Right lung (tissue), 5 donors: Measurements from ENCODE around the gene TMEM108. TPM values are rescaled to one million over a fixed set of nuclear protein-coding genes. Genes with fewer than 3 reads are reported as not detected.

Experiments
- DNase-seq, 2 donors: peaks; one replicate each; pipeline ENCODE4 v3.0.0-alpha.2; 2013
- polyA plus RNA-seq, 5 donors: library from polyadenylated mRNA; unstranded; fragments of 120-200 nt; gene quantifications; one replicate each; pipeline versions ENCODE4 v1.2.1 to v1.2.3, GENCODE V29; 2013; ENCODE audit warnings: inconsistent platforms in 1 of 5, low replicate concordance in 1 of 5; ENCODE audit not compliant: insufficient read length in 5 of 5, insufficient read depth in 1 of 5

TMEM108 gene
- polyA plus RNA-seq, 5 donors = 32.9 to 61.8 (median 45.2) TPM

DNA sequence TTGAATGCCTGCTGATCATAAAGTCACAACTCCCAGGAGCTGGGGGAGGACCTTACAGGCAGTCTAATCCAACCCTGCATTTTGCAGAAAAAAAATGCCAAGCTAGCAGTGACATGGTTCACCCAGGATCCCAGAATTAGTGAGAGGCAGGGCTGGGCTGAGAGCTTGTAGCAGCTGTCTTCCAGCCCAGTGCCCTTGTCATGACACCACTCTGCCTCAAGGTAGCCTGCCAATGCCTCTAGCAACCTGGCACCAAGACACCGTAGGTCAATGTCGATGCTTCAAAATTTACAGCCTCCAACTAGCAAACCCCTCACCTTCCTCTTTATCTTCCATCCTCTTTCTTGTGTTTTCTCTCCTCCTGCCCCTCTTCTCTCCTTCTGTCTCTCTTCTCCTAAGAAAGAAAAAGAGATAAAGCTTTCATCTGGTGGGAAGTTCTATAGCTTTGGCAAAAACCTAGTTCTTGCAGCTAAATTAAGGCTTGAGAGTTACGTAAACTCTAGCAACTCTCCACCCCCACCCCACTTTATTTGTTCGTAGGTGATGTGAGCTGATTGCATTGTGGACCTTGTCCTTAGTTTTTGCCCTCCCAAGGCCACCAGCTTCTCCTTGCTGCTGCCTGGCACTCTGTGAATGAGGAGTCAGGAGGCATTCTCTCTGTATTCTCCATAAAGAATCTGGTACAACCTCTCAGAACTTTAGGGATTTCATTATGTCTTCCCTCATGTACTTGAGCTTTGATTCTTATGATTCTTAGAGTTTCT lies 343.3 kb downstream of the TMEM108 start:
- no peak for DNase-seq

DNA sequence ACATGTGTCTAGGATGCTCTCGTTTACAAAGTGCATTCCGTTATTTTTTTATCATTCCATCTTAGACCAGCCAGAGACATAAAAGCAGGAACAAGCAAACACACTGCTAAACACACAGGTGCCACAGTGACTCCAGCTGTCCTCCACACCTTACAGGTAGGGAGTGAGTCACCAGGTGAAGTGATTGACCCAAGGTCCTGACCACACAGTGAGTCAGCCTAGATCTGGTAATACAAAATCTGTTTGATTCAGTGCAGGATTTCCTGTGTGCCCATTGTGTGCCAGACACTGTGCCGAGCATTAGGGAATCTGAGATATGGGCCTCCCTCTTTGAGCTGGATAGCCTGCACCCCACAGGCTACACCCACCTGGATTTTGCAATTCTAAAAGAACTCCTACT lies 345.0 kb downstream of the TMEM108 start:
- DNase-seq = no peak

DNA sequence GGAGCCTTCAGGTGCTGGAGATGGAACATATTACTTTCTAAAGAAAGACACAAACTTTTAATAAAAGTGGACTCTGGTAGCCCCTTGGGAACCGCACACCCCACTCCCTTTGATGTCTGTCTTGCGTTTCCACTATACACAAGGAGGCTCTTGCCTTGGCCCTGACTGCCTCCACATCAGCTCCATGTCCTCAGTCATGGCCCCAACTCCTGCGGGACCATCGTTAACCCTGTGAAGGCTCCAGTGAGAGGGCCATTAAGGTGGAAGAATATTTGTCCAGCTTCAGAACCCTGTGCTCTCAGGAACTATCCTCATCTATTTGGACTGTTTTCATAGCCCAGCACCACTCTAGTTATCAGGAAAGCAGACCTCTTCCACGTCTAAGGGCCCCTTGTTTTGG lies 345.6 kb downstream of the TMEM108 start:
- no peak for DNase-seq

DNA sequence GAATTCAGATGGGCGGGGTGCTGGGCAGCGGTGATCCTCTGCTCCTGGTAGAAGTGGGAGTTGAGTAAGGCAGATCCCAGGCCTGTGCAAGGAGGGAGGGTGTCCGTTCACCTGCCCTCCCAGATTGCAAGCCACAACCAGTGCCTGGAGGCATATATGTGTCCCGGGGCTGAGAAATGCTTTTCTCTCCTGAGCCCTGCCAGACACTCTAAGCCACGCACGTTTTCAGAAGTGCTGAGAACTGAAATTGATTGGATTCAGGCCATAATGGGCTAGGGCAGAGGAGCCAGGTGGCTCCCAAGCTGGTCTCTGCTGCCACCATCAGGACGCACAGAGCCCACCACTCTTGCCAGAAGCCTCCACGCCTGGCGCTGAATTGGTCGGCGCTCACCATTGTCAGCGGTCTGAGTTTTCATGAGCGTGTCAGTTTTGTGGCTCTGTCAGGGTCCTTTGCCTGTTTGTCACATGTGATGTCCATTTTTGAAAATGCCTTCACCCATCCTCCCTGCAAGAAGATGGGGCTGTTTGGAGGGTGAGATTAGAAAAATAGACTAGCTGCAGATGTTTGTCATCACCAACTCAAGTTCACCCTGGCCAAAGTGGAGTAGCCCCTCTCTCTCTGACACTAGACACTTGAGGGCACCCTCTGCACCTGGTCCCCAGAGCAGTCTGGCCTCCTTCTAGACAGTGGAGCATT lies 346.3 kb downstream of the TMEM108 start:
- peak; percentile 75 to 79 for DNase-seq

DNA sequence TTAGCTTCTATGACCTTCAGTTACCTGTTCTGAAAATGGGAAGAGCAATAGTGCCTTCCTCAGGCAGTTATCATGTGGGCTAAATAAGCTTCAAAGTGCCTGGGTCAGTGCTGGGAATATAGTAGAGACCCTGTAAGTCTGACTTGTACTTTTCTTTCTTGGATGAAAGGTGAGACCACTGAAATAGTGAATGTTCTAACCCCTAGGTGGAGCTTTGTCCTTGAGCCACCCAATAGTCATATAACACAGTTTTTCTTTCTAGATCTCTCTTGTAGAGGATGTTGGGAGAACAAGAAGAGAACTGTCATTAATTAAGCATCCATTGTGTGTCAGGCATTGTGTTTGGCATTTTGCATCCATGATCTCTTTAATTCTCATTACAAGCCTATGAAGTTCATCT lies 348.7 kb downstream of the TMEM108 start:
- no peak for DNase-seq

DNA sequence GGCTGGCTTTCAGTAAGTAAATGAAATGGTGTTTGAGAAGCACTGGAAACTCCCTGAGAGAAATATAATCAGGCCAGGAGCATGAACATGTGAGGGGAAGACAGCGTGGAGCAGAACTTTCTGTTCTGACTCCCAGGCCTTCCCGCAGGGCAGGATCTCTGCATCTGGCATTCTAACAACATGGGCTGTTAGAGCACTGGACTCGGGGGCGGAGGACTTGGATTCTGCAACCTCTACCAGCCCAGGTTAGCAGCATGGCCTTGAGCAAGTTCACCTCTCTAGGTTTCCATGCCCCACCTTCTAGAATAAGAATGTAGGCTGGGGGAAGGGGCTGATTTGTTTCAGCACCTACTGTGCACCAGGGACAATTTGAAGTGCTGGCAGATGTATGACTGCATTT lies 349.1 kb downstream of the TMEM108 start:
- DNase-seq = no peak

DNA sequence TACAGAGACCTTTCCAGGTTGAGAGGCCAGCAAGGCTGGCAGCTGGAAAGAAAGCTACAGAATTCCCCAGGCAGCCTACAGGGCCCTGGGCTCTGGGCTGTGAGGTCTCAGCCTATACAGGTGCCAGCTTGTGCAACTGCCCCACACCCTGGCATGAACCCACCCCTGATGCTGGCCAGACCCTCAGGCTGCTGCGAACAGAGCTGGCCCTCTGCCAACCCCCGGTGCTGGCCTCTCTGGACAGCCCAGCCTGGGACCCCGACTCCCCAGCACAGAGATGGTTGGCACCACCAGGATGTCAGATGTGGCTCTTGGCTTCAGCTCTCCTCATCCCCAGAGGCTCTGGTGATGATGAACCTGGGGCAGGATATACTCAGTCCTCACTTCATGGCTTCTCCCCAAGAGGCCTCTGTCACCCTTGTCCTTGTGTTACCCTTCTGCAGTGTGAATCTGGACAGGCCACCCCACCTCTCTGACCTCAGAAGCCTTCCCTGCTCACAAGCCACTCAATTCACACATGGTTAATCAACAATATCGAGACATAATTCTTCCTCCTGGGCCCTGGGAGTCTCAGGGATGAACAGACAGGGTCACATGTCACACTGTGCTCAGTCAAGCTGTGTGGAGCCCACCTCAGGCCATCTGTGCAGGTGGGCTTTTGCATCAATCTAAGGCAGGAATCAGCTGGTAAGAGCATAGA lies 350.7 kb downstream of the TMEM108 start:
- DNase-seq = no peak

DNA sequence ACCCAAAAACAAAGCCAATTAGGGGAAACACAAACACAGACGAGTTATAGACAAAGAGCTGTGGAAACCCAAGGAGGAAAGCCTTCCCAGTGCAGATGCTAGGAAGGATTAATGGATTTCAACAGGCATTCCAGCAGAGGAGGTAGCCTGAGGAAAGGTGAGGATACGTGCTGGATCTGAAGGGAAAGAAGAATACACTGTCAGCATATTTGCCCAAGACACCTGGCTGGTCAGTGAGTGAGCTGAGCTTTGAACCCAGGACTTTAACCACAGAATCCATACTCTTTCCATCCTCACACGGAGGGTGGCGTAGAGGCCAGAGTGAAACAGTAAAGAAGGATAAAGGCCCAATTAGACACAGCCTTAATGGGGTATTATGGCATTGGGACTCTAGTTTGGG lies 352.5 kb downstream of the TMEM108 start:
- DNase-seq = no peak

DNA sequence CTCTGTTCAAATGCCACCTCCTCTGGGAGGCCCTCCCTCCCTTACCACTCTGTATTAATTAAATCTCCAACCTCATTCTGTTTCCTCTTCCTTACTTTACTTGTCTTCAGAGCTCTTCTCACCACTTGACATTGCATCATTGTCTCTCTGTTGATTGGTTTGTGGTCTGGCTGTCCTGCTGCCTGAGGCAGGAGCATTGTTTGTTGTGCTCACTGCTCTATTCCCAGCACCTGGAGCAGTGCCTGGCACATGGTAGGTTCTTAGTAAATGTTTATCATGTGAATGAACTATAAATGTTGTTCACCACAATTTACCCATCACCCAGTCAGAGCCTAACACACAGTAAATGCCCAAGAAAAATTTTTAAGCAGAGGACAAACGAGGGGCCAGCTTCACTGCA lies 355.0 kb downstream of the TMEM108 start:
- DNase-seq = no peak

DNA sequence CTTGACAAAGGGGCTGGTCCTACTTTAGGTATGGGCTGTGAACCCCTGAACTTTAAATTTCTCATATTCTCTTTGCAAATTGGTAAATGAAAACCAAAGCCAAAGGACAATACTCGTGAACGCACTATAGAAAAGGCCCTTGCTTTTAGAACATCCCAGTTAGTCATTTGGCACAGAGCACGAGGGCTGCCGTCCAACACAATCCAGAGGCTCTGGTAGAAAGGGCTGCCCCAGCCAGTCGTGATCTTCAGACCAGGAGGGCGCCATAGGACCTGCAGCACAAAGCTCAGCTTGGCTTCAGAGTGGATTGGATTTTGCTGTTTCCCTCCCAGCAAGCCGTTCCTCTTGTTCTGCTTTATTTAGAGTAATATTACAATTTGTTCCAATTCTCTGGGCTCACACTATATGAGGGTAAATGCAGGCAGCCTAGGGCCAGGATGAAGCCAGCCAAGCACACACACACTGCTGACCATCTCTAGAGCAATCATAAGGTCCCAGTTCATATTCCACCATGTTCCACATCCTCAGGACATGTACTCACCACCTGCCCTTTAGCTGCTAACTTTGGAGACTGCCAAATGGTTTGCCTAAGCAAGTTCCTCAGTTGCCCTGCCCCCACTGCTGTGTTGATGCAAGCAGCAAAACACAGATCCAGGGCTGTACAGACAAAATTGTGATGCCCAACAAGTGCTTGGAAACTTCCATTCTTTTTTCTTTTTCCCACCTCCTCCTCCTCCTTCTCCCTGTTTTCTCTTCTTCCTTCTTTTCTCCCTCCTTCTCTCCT lies 355.7 kb downstream of the TMEM108 start:
- no peak for DNase-seq

DNA sequence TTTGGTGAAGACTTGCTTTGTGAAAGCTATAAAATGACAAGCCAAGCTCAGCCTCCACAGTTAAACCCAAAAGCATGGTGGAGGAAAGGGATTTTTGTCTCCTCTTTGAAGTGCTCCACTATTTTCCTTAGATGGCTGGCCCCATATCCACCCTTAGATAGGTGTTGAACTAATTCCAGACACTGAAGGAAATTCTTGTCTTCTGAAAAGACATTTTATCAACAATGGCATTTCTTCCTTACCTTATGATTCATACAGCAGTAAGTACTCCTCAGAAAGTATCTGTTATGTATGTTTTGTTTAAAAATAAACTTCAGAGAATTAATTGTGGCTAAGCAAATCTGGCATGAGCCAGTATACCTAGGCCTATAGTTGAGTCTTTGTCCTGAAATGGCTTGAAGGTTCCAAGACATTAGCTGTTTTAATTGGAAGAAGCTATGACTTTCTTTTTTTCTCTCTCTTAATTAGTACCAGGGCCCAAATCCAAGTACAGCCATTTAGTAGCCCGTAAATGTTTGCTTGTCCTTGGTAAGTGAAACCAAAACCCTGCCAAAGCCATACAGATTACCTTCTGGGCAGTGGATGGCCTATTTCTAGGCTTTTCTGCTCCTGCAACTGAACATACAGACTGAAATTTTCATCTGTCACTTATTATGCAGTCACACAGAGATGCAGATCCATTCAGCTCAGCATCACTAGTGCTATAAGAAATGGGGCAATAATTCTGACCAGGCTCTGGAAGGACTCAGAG lies 356.5 kb downstream of the TMEM108 start:
- no peak for DNase-seq

DNA sequence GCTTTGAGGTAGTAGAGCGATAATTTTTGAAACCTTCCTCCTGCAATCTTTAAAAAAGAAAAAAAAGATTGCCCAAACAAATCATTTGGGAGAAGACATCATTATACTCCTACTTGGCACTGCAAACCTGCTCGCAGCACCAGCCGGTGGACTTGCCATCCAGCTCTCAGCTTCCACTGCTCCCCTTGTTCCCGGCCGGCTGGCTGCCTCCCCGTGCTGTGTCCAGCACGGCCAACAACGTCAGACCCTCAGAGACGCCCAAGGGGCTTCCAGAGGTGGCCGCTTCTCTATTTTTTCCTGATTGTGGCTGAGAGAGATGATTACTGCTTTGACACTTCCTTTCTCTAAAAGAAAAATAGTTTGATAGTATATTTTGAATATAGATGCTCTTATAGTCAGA lies 358.7 kb downstream of the TMEM108 start:
- no peak for DNase-seq

DNA sequence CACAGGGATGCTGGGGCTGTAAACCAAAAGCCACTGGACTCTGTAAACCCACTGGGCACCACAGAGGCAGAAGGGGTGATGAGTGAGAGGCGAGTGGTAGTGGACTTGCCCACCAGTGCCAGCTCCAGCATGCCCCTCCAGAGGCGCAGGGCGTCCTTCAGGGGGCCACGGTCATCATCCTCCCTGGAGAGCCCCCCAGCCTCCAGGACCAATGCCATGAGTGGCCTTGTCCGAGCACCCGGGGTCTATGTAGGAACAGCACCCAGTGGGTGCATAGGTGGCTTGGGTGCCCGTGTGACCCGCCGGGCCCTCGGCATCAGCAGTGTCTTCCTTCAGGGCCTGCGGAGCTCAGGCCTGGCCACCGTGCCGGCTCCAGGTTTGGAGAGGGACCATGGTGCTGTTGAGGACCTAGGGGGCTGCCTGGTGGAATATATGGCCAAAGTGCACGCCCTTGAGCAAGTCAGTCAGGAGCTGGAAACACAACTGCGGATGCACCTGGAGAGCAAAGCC lies 361.9 kb downstream of the TMEM108 start, which contains the start of gene BFSP2:
TSS of gene BFSP2 (plus strand) at position 51 of the 510 bp plus-strand sequence. CDS start at position 79, 28 bp downstream.
- no peak for DNase-seq

DNA sequence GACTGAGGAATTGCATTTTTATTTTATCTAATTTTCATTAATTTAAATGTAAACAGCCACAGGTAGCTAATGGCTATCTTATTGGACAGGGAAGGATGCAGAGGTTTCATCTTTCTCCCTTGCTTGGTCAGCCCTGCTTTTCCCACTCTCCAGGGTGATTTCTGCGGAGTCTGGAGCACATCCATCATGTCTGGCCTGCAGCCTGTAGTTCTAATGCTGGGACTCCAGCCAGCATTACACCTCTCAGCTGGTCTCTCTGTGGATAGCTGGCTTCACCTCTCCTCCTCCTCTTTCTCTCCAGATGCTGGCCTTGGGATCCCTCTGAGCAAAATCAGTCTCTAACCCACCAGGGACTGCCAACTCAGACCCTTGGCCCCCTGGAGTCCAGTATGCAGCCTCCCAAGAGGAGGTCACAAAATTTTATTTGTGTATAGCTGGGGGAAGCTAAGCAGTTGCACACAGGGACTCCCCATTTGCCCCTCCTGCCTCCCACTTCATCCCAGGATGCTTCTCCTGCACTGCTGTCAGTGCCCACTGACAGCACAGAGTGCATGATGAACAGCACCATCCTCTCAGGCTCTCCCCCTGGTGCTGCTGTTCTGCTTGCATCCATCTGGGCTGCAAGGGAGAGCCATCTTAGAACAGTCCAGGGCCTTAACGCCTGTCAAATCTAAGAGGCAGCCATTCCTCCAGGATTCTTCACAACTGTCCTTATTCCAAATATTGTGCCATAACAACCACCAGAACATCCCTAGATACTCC lies 363.4 kb downstream of the TMEM108 start:
- DNase-seq = no peak

DNA sequence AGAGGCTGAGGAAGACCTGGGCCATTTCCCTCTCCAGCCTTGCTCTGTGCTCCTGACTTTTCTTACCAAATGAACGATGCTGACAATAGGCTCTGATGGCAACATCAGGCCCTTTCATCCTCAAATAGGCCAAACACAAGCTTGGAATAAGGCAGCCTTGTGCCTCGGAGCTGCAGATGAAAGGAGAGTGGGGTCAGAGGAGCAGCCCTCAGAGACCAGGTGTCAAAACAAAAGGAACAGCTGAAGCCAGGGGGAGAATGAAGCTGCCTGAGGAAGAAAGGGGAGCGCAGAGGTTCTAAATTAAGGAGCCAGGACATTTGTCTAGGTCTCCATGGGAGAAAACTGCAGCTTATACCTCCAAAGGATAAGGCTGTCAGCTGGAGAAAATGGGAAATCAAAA lies 366.7 kb downstream of the TMEM108 start:
- DNase-seq = no peak

DNA sequence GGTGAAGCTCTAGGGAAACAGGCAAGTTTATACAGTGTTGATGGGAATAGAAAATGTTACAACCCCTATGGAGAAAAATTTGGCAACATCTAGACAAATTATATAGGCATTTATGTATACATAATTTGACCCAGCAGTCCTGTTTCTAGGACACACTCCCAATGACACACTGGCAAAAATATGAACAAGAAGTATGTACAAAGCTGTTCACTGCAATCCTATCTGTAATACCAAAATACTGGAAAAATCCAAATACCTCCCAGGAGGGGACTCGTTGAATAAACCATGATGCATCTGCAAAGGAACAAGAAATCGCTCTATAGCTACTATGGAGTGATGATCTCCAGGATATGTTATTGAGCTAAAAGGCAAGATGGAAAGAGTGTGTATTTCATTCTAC lies 370.2 kb downstream of the TMEM108 start:
- DNase-seq = no peak

DNA sequence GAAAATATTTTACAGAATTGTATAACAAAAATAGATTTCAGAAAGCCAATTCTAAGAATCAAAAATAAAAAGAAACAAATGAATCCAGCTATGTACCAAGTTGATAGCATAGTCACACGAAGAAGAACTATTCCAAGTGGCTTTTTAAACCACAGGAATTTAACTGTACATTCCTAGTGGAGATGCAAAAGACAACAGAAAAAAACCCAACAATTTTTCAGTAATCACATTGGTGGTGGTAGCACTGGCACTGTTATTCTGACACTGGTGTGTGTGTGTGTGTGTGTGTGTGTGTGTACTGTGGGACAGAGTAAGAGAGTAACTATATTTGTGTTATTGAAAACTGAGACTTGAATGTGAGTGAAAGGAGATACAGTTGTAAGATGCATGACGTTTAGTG lies 370.8 kb downstream of the TMEM108 start:
- DNase-seq = no peak

DNA sequence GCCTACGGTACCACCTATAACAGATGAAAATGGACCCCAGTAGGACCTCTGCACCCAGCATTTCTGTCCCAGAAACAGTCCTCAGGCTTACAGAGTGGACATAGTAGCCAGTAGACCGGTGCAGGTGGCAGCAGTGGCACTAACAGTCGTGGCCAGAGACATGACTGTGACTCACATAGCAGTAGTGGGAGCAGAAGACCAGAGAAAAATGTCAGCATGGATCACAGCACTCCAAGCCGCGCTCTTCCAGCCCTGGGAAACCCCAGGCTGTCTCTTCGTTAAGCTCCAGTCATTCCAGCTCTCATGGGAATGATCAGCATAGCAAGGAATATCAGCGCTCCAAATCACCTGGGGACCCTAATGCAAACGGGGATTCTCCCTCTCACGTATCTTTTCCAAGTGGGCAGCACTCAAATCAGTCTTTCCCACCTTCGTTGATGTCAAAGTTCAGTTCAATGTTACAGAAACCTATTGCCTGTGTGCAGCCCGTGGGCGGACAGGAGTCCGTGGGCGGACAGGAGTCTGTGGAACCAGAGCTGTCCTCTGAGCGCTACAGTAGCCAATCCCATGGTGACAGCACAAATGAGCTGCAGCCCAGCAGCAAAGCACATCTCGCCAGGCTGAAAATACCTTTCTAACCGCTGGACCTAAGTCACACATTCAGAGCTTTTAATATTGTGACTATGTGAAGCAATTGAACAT lies 372.2 kb downstream of the TMEM108 start:
- DNase-seq = no peak
